Cardiac muscle cell (in vitro differentiated cells and primary cell): ENCODE results near the gene APPL2. TPM values are rescaled to one million over a fixed set of nuclear protein-coding genes. Genes with fewer than 3 reads are reported as not detected.

Experiments used
- DNase-seq, 2 donors: peaks; one replicate each; pipeline versions ENCODE4 v3.0.0 to v3.0.0-alpha.2; 2010 to 2017; ENCODE audit warnings: low read depth in 1 of 2, low spot score in 1 of 2
- H3K27ac ChIP-seq: fragments of 200-600 bp; sonication (generic); 2 replicates; pipeline ENCODE4 v1.5.1; 2016
- H3K27me3 ChIP-seq: fragments of 200-600 bp; sonication (generic); 2 replicates; pipeline ENCODE4 v1.6.0; 2016; ENCODE audit warnings: control low read depth
- H3K36me3 ChIP-seq: fragments of 200-600 bp; sonication (generic); 2 replicates; pipeline ENCODE4 v1.5.1; 2016; ENCODE audit warnings: control low read depth
- H3K4me1 ChIP-seq: fragments of 200-600 bp; sonication (generic); 2 replicates; pipeline ENCODE4 v1.8.1; 2017; ENCODE audit warnings: low read depth, mild to moderate bottlenecking, mixed run types
- H3K4me3 ChIP-seq: fragments of 200-600 bp; sonication (generic); 2 replicates; pipeline ENCODE4 v1.5.1; 2016; ENCODE audit warnings: mild to moderate bottlenecking
- H3K9me3 ChIP-seq: fragments of 200-600 bp; sonication (generic); 2 replicates; pipeline ENCODE4 v1.5.1; 2017; ENCODE audit warnings: low read depth, mild to moderate bottlenecking, control low read depth
- polyA plus RNA-seq: library from polyadenylated mRNA; unstranded; fragments of >200 nt; fragmentation: Nextera tagmentation; extraction: Ambion mirVana; gene quantifications from 2 replicates; pipeline ENCODE4 v1.2.1, GENCODE V29; 2016
- total RNA-seq: library from RNA; depleted of rRNA; stranded (reverse); fragments of >200 nt; gene quantifications from 2 replicates; pipeline ENCODE4 v1.2.3, GENCODE V29; 2016
- TF ChIP-seq, protein P1 (sequence below): IDR thresholded peaks from 2 replicates; pipeline ENCODE4 v1.5.1; 2012; ENCODE audit warnings: low read depth, mild to moderate bottlenecking, low read length

Gene APPL2
- total and polyA plus RNA-seq, 2 experiments from 2014 or later: 13.2 to 24.7 TPM

GRCh38 chr12:105206686-105207374, 29.1 kb downstream of the APPL2 start:
- Histone ChIP-seq H3K4me1 (no peaks in the 10 kb centered on the region), H3K9me3 (no peaks in the 10 kb centered on the region), H3K36me3 (peaks cover 25% of the 10 kb centered on the region), H3K27ac (no peak overlapping the region), H3K4me3 (no peak overlapping the region), H3K27me3 (no peaks in the 10 kb centered on the region)
- TF ChIP-seq, protein P1, sequence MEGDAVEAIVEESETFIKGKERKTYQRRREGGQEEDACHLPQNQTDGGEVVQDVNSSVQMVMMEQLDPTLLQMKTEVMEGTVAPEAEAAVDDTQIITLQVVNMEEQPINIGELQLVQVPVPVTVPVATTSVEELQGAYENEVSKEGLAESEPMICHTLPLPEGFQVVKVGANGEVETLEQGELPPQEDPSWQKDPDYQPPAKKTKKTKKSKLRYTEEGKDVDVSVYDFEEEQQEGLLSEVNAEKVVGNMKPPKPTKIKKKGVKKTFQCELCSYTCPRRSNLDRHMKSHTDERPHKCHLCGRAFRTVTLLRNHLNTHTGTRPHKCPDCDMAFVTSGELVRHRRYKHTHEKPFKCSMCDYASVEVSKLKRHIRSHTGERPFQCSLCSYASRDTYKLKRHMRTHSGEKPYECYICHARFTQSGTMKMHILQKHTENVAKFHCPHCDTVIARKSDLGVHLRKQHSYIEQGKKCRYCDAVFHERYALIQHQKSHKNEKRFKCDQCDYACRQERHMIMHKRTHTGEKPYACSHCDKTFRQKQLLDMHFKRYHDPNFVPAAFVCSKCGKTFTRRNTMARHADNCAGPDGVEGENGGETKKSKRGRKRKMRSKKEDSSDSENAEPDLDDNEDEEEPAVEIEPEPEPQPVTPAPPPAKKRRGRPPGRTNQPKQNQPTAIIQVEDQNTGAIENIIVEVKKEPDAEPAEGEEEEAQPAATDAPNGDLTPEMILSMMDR: no peak
- DNase-seq: peak; percentile 17 to 31

GRCh38 chr12:105205322-105206048, 30.5 kb downstream of the APPL2 start:
- Histone ChIP-seq H3K27ac (no peak overlapping the region), H3K4me1 (no peaks in the 10 kb centered on the region), H3K9me3 (no peaks in the 10 kb centered on the region), H3K4me3 (no peak overlapping the region), H3K36me3 (peaks cover 16% of the 10 kb centered on the region), H3K27me3 (no peaks in the 10 kb centered on the region)
- TF ChIP-seq, protein P1: no peak
- no peak for DNase-seq

DNA sequence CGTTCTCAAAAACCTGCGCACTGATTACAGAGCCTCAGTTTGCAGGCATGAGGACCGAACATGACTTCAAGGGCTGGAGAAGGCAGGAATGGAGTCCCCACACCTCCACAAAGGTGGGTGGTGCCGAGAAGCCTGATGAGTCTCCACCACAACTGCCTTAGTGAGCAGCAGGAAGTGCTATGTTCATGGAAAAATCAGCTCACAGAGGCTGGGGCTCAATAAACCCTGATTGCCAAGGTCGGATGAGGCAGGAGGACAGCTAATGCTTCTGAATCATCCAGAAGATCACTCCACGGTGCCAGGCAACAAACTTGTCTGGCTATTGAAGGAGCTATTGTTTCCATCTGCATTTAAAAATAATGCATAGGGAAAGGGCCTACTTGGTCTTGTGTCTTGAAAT, 31.1 kb downstream of the APPL2 start:
- Histone ChIP-seq H3K4me1 (no peaks in the 10 kb centered on the region), H3K27ac (no peak overlapping the region), H3K36me3 (peaks cover 16% of the 10 kb centered on the region), H3K27me3 (no peaks in the 10 kb centered on the region), H3K4me3 (no peak overlapping the region), H3K9me3 (no peaks in the 10 kb centered on the region)
- peak in 1 of 2 donors; percentile 43 for DNase-seq
- TF ChIP-seq, protein P1: no peak

DNA sequence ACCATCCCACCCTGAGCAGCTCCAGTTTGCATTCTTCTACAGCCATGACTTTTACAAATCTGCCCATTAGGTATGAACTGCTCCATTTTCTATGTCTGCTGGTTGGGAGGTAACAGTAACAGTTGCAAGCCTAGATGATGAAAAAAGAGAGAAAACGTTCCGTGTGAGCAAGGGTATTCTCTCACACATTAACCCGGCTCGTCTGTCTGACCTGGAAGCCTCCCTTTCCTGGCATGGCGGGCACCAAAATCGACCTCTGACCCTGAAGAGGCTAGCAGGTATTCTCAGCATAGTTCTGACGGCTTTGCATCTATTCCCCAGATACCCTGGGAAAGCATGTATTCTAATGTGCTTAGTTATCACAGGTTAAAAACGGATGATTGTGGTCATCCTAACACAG, 31.8 kb downstream of the APPL2 start:
- H3K27me3 ChIP-seq: no peaks in the 10 kb centered on the region
- H3K27ac ChIP-seq: no peak overlapping the region
- TF ChIP-seq, protein P1: no peak
- H3K4me3 ChIP-seq: no peak overlapping the region
- DNase-seq: no peak
- H3K4me1 ChIP-seq: no peaks in the 10 kb centered on the region
- H3K9me3 ChIP-seq: no peaks in the 10 kb centered on the region
- H3K36me3 ChIP-seq: peaks cover 16% of the 10 kb centered on the region

- H3K4me3 ChIP-seq: no peak overlapping the region
Observed at GRCh38 chr12:105202202-105202601, 33.8 kb downstream of the APPL2 start.

More at GRCh38 chr12:105202202-105202601, 33.8 kb downstream of the APPL2 start:
- no peak for DNase-seq
- no peak overlapping the region for H3K27ac ChIP-seq
- H3K27me3 ChIP-seq: no peaks in the 10 kb centered on the region
- H3K4me1 ChIP-seq: no peaks in the 10 kb centered on the region
- TF ChIP-seq, protein P1: no peak
- peaks cover 14% of the 10 kb centered on the region for H3K36me3 ChIP-seq
- no peaks in the 10 kb centered on the region for H3K9me3 ChIP-seq
